Activated CD4-positive, alpha-beta T cell treated with anti-CD3 and anti-CD28 coated beads, Interleukin-2, amount 10 ng/mL, durations not matched to agents 7 days and 5 days (primary cell): ENCODE data around the gene MAGI2. TPM values are rescaled to one million over a fixed set of nuclear protein-coding genes. Genes with fewer than 3 reads are reported as not detected.

ENCODE experiments used
- CTCF ChIA-PET: fragments of 350-600 bp; sonication (Branson Sonifier 250); formaldehyde crosslinking; loops from one replicate; lab custom pipeline; 2021; ENCODE audit warnings: antibody characterized with exemption; lab: Charles Lee
- POLR2A ChIA-PET: fragments of 350-600 bp; sonication (Branson Sonifier 250); formaldehyde crosslinking; loops from one replicate; lab custom pipeline; 2021; ENCODE audit warnings: antibody characterized with exemption; lab: Charles Lee
- DNase-seq: peaks from one replicate; pipeline ENCODE4 v3.0.0-alpha.2; 2020
- H3K27ac Mint-ChIP-seq: one replicate; pipeline ENCODE4 v1.8.0; 2021; ENCODE audit warnings: mild to moderate bottlenecking, moderate library complexity, mixed read lengths
- H3K27me3 Mint-ChIP-seq: one replicate; pipeline ENCODE4 v1.8.0; 2021; ENCODE audit warnings: mixed read lengths
- H3K36me3 Mint-ChIP-seq: one replicate; pipeline ENCODE4 v1.8.0; 2021; ENCODE audit warnings: low read depth, mixed read lengths
- H3K4me1 Mint-ChIP-seq: one replicate; pipeline ENCODE4 v1.8.0; 2021; ENCODE audit warnings: mixed read lengths
- H3K4me3 Mint-ChIP-seq: one replicate; pipeline ENCODE4 v1.8.0; 2021; ENCODE audit warnings: mild to moderate bottlenecking, moderate library complexity, mixed read lengths
- H3K9me3 Mint-ChIP-seq: one replicate; pipeline ENCODE4 v1.8.0; 2021; ENCODE audit warnings: mixed read lengths
- total RNA-seq, 2 experiments: library from RNA; stranded (reverse); gene quantifications; one replicate each; pipeline ENCODE4 v1.2.3, GENCODE V29; 2021

MAGI2 gene
- total RNA-seq, 2 experiments from 2014 or later: 0.05 to 0.10 TPM

DNA sequence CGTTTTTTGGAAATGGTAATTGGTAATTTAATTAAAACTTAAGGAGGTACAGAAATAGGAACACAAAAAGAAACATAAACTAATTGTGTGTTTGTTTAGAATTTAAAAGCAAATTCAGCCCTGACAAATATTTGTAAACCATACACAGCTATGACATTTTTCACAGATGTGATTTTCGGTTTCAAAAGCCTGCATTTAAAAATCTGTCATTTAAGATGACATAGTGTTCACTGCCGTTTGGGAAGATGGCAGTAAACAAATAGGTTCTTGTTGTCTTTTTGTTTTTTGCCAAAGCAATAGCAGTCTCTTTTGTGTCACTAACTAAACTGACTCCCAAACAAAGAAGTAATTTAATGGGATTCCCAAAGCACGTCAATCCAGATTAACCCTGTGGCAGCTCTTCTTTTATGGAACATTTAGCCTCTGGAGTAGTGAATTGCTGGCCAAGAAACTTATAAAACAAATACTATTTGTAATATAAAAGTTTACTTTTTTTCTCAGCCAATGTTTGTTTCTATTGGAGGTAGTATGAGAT is 957.3 kb downstream of the MAGI2 start:
- no peak overlapping the region for H3K4me3 Mint-ChIP-seq
- ChIA-PET CTCF (no interaction called here), POLR2A (no interaction called here)
- no peak overlapping the region for H3K27ac Mint-ChIP-seq
- no peaks in the 10 kb centered on the region for H3K36me3 Mint-ChIP-seq
- DNase-seq: no peak
- no peaks in the 10 kb centered on the region for H3K4me1 Mint-ChIP-seq
- no peaks in the 10 kb centered on the region for H3K27me3 Mint-ChIP-seq
- H3K9me3 Mint-ChIP-seq: no peaks in the 10 kb centered on the region

DNA sequence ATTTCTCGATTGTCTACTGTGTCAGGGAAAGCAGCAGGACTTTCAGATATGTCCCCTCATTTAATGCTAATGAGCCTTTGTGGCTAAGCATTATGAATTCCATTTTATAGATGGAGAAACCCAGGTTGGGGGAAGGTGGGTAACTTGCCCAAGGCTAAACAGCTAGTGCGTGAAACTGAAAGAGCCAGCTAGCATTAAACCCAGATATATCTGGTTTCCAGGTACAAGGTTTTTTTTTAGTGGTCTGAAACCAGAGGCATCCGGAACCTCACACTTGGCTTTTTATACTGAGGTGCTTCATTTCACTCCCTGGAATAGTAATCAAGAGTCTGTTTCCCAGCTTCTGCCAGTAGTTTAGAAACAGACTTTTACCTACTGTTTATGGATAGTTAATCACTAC is 960.1 kb downstream of the MAGI2 start:
- Mint-ChIP-seq H3K36me3 (no peaks in the 10 kb centered on the region), H3K4me3 (no peak overlapping the region), H3K27me3 (no peaks in the 10 kb centered on the region), H3K9me3 (no peaks in the 10 kb centered on the region), H3K4me1 (no peaks in the 10 kb centered on the region), H3K27ac (no peak overlapping the region)
- CTCF ChIA-PET: no interaction called here
- DNase-seq: no peak
- POLR2A ChIA-PET: no interaction called here

DNA sequence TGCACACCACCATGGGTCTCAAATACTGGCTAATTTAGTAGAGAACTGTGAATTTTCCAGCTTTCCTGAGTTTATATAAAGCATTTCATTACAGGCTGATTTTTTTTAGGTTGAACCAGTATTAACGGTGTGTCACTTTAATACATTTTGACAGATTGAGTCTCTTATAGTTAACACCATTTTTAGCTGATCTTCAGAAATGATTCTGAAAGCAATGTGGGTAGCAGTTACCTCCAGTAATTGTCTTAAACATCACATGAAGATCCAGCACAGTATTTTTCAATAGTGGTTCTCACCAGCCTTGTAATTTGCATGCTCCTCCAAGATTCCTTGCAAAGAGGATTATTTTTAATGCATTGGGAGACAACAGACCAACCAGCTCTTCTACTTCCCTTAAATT is 961.3 kb downstream of the MAGI2 start:
- Mint-ChIP-seq H3K36me3 (no peaks in the 10 kb centered on the region), H3K27me3 (no peaks in the 10 kb centered on the region), H3K27ac (no peak overlapping the region), H3K4me3 (no peak overlapping the region), H3K9me3 (no peaks in the 10 kb centered on the region), H3K4me1 (no peaks in the 10 kb centered on the region)
- no peak for DNase-seq
- ChIA-PET CTCF (no interaction called here), POLR2A (no interaction called here)

DNA sequence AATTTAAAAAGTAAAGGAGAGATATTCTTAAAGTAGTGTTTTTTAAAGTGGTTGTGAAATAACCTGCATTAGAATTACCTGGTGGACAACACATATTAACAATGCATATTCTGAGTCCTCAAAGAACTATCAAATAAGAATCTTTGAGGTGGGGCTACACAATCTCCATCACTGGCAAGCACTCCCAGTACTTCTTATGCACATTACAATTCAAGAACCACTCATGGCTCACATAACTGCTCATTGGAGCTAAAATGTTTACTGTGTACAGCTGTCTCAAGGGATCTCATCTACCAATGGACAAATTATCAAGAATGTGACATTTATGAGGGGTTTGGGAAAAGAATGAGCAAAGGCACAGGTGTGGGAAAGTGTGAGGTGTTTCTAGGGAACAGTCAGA is 962.9 kb downstream of the MAGI2 start:
- ChIA-PET CTCF (no interaction called here), POLR2A (no interaction called here)
- H3K27ac Mint-ChIP-seq: no peak overlapping the region
- H3K4me1 Mint-ChIP-seq: no peaks in the 10 kb centered on the region
- no peaks in the 10 kb centered on the region for H3K9me3 Mint-ChIP-seq
- no peaks in the 10 kb centered on the region for H3K27me3 Mint-ChIP-seq
- no peaks in the 10 kb centered on the region for H3K36me3 Mint-ChIP-seq
- no peak for DNase-seq
- no peak overlapping the region for H3K4me3 Mint-ChIP-seq

DNA sequence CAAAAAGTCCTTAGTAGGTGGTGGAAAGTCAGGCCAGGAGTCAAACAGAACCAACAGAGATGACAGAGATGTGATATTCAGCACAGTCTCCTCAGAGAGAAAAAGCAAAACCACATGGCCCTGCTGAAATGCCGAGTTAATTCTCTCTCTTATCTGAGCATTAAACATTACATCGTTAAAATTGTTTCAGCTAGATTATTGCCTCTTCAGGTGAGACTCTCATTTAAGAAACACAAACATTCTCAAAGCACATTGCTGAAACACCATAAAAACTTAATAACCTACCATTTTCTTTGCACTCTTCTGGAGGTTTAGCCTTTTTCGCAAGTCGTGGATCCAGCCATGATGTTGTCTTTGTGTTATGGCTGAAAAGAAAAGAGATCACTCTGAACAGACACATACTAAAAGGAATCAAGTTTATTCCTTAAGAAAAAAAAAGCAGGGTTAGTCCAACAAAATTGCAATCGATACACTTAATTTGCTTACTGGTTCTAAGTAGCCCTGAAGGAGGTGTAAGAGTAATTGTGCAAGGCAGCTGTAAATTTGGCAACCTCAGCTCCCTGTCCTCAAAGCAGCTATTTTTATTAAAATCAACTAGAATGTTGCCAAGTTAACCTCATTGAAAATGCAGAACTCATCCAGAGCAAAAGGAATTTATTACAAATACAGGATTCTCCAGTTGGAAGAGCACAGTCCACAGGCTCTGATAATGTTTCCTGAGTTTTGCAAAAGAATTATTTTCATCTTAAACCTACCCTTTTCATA is 963.8 kb downstream of the MAGI2 start:
- no peaks in the 10 kb centered on the region for H3K27me3 Mint-ChIP-seq
- DNase-seq: no peak
- no peaks in the 10 kb centered on the region for H3K36me3 Mint-ChIP-seq
- no peak overlapping the region for H3K27ac Mint-ChIP-seq
- ChIA-PET POLR2A (no interaction called here), CTCF (interaction anchor here (0.7 kb wide), 1 partner anchor 57 kb away, joined by 3 read pairs; no protein-coding TSS in a partner anchor)
- no peak overlapping the region for H3K4me3 Mint-ChIP-seq
- no peaks in the 10 kb centered on the region for H3K9me3 Mint-ChIP-seq
- no peaks in the 10 kb centered on the region for H3K4me1 Mint-ChIP-seq

DNA sequence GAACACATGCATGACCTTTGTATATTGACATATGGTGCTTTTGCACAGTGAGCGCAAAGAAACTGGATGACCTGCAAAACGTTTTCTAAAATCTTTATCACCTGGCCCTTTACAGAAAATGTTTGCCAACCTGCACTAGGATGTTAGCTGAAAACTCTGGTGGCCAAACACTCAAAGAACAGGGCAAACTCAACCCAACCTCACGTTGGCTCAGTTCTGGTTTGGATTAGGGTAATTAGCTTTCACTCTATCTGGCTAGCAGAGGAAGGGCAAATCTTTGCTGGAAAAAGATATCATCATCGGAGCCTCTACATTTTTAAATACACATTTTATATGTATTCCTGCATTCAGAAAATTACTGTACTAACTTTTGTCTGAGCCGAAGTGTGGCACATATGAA is 966.0 kb downstream of the MAGI2 start:
- no peaks in the 10 kb centered on the region for H3K4me1 Mint-ChIP-seq
- POLR2A ChIA-PET: no interaction called here
- no peaks in the 10 kb centered on the region for H3K27me3 Mint-ChIP-seq
- no peak for DNase-seq
- no peaks in the 10 kb centered on the region for H3K9me3 Mint-ChIP-seq
- CTCF ChIA-PET: no interaction called here
- no peak overlapping the region for H3K4me3 Mint-ChIP-seq
- no peak overlapping the region for H3K27ac Mint-ChIP-seq
- H3K36me3 Mint-ChIP-seq: no peaks in the 10 kb centered on the region

DNA sequence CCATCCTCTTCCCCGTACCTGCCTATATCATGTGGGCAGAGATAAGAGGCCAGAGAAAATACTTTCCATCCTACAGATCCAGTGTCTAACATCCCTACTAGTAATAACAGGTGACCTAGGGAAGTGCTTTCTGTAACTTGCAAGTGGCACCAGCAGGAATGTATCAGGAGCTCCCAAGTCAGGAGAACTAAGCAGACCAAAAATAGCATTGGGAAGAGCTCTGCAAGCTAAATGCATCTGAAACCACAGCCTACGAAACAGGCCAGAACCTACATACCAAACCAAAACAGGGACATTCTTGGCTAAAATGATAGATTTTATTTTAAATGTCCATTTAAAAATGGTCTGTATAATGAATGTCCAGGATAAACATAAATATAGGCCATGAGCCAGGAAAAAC is 974.1 kb downstream of the MAGI2 start:
- H3K4me3 Mint-ChIP-seq: no peak overlapping the region

DNA sequence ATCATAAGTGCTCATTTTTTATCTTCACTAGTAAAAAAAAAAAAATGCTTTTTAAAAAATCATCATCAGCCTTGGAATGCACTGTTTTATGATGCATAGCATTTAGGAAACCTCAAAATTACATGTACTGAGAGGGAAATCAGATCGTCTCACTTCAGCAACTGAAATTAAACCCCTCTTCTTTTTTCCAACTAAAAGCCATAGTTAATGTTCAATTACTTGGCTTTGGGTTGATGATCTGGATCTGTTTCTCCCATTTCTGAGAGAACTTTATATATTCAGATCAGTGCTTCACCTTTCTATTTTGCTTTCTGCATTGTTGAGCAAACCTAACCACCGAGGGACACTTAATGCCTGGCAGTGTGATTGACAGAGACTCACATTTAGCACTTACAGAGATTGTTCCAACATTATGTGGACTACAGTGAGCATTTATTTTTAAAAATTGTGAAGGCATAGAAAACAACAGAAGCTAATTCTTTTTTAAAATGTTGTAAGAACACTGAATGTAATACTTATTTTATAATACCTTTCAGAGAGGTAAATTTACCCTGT is 976.5 kb downstream of the MAGI2 start:
- DNase-seq: no peak
- H3K27me3 Mint-ChIP-seq: no peaks in the 10 kb centered on the region
- ChIA-PET CTCF (no interaction called here), POLR2A (no interaction called here)
- no peaks in the 10 kb centered on the region for H3K9me3 Mint-ChIP-seq
- H3K4me3 Mint-ChIP-seq: no peak overlapping the region
- no peaks in the 10 kb centered on the region for H3K4me1 Mint-ChIP-seq
- H3K36me3 Mint-ChIP-seq: no peaks in the 10 kb centered on the region
- no peak overlapping the region for H3K27ac Mint-ChIP-seq

More for the DNA sequence above, 974.1 kb downstream of the MAGI2 start:
- no peaks in the 10 kb centered on the region for H3K9me3 Mint-ChIP-seq
- POLR2A ChIA-PET: no interaction called here
- DNase-seq: no peak
- H3K27ac Mint-ChIP-seq: no peak overlapping the region
- H3K27me3 Mint-ChIP-seq: no peaks in the 10 kb centered on the region
- CTCF ChIA-PET: no interaction called here
- no peaks in the 10 kb centered on the region for H3K4me1 Mint-ChIP-seq
- no peaks in the 10 kb centered on the region for H3K36me3 Mint-ChIP-seq

DNA sequence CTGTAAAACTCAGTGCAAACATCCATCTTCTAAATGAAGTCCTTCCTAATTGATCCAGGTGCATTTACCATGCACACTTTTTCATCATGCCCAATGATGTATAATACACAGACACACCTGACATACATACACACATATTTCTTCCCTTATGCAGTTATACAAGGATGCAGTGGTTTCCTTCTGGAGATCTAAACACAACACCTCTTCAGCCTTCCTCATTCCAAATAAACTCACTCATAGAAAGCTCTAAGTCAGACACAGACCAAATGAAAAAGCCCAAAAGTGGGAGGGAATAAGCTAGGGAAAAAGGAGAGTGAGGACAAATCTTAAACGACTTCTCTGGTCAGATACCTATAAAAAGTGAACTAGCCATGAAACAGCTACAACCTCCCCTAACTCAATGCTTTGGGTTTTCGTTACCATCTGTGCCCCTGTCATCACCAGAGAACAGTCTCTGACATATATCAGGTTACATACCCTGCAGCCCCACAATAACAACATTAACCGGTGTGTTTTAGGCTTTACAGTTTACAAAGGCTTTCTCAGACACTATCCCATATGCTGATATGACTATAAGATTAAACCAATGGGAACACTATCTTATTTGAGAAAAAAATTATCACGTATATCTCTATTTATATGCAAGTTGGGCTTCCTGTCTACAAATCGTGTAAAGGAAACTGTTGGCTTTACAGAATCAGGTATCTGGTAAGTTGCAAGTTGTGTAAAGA is 979.7 kb downstream of the MAGI2 start:
- ChIA-PET CTCF (no interaction called here), POLR2A (no interaction called here)
- H3K4me1 Mint-ChIP-seq: no peaks in the 10 kb centered on the region
- no peak for DNase-seq
- H3K27ac Mint-ChIP-seq: no peak overlapping the region
- no peaks in the 10 kb centered on the region for H3K36me3 Mint-ChIP-seq
- H3K27me3 Mint-ChIP-seq: no peaks in the 10 kb centered on the region
- no peaks in the 10 kb centered on the region for H3K9me3 Mint-ChIP-seq
- H3K4me3 Mint-ChIP-seq: no peak overlapping the region

DNA sequence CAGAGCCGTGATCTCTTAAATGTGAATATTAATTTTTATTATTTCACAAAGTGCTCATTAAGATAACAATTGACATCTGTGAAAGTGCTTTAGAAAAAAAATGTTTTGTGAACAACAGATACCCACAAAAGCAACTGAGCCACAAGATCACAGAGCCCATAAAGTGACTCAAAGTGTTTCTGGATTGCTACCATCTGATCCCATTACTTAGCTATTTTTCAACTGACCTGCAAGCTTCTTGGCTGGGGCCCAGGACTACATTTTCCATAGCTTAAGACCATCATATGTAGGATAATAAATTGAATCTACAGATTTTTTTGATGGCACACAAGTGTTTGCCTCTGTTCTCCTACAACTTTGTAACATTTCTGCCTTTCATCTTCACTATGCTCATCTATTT is 980.4 kb downstream of the MAGI2 start:
- Mint-ChIP-seq H3K36me3 (no peaks in the 10 kb centered on the region), H3K27me3 (no peaks in the 10 kb centered on the region), H3K4me3 (no peak overlapping the region), H3K9me3 (no peaks in the 10 kb centered on the region), H3K4me1 (no peaks in the 10 kb centered on the region), H3K27ac (no peak overlapping the region)
- no peak for DNase-seq
- CTCF ChIA-PET: no interaction called here
- POLR2A ChIA-PET: no interaction called here

DNA sequence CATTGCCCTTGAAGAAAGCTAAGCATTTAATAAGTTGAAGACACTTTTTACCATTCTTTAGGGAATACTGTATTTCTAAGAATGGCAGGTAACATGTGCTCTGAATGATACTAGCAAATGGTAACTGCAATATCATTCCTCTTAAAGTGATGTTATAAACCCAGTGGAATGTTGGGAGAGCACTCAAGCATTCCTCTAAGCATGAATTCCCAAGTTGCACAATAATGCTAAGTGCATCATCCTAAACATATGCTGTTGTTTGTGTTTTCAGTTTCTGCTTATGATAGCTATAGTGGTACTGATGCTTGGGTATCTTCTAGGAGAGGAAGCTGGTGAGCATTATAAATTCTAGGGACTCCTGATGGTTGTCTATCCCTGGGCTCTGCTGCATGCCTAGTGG is 980.9 kb downstream of the MAGI2 start:
- H3K27me3 Mint-ChIP-seq: no peaks in the 10 kb centered on the region
- POLR2A ChIA-PET: no interaction called here
- H3K4me3 Mint-ChIP-seq: no peak overlapping the region
- H3K27ac Mint-ChIP-seq: no peak overlapping the region
- H3K36me3 Mint-ChIP-seq: no peaks in the 10 kb centered on the region
- no peaks in the 10 kb centered on the region for H3K4me1 Mint-ChIP-seq
- H3K9me3 Mint-ChIP-seq: no peaks in the 10 kb centered on the region
- no peak for DNase-seq
- CTCF ChIA-PET: no interaction called here

DNA sequence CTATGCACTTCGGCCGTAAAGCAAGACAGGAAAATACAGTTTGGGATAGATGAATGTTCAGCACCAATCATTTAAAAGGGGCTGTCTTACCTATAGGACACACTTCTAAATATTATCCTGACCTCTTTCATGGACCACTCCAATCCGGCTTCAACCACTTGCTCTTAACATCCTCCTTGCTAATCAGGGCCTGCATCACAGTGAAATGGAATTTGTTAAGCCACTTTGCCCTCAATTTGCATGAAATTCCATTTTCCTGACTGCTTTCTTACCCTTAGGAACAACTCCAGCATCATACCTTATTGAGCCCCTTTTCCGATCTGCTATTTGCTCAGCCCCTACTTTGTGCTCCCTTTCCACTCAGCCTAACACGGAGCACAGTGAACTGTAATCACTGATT is 987.6 kb downstream of the MAGI2 start:
- Mint-ChIP-seq H3K4me1 (no peaks in the 10 kb centered on the region), H3K27me3 (no peaks in the 10 kb centered on the region), H3K27ac (no peak overlapping the region), H3K9me3 (no peaks in the 10 kb centered on the region), H3K4me3 (no peak overlapping the region), H3K36me3 (no peaks in the 10 kb centered on the region)
- ChIA-PET POLR2A (no interaction called here), CTCF (interaction anchor here (0.6 kb wide), 1 partner anchor 848 kb away, joined by 7 read pairs; no protein-coding TSS in a partner anchor)
- no peak for DNase-seq

DNA sequence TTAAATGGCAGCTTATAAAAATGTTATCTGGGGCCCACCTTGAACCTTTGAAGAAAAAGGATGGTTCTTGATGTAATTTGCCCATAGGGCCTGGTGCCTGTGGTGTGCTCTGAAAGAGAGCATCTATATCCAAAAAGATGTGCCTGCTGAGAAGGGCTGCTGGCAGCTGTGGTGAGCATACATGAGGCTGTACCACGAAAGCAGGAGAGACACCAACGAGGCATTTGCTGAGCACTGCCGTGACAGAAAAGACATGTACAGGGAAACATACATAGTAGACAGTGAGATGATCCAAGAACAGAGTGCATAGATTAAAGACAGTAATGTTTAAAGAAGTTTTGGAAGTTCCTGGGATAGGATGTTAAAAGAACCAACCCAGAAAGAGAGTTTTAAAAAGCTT is 990.4 kb downstream of the MAGI2 start:
- H3K4me1 Mint-ChIP-seq: no peaks in the 10 kb centered on the region
- ChIA-PET POLR2A (no interaction called here), CTCF (no interaction called here)
- no peak overlapping the region for H3K4me3 Mint-ChIP-seq
- no peaks in the 10 kb centered on the region for H3K9me3 Mint-ChIP-seq
- DNase-seq: no peak
- no peaks in the 10 kb centered on the region for H3K27me3 Mint-ChIP-seq
- H3K36me3 Mint-ChIP-seq: no peaks in the 10 kb centered on the region
- no peak overlapping the region for H3K27ac Mint-ChIP-seq
